Peyer's patch (tissue), 4 donors: ENCODE measurements around the gene AUTS2. TPM values are rescaled to one million over a fixed set of nuclear protein-coding genes. Genes with fewer than 3 reads are reported as not detected.

Source experiments
- DNase-seq, 3 donors: peaks; one replicate each; pipeline ENCODE4 v3.0.0-alpha.2; 2017 to 2019
- H3K27ac ChIP-seq, 4 donors: fragments of 200-600 bp; sonication (generic); one replicate each; pipeline ENCODE4 v1.5.1; 2016 to 2019
- H3K27me3 ChIP-seq, 2 donors: fragments of 200-600 bp; sonication (generic); one replicate each; pipeline ENCODE4 v1.5.1; 2019
- H3K36me3 ChIP-seq, 3 donors: fragments of 200-600 bp; sonication (generic); one replicate each; pipeline ENCODE4 v1.5.1; 2016 to 2019
- H3K4me1 ChIP-seq, 4 donors: fragments of 200-600 bp; sonication (generic); one replicate each; pipeline ENCODE4 v1.5.1; 2016 to 2019
- H3K4me3 ChIP-seq, 4 donors: fragments of 200-600 bp; sonication (generic); 1 replicate in 3 of 4; 2 replicates in 1 of 4; pipeline ENCODE4 v1.5.1; 2016 to 2019; ENCODE audit warnings: mild to moderate bottlenecking in 1 of 4
- H3K9me3 ChIP-seq, 4 donors: fragments of 200-600 bp; sonication (generic); one replicate each; pipeline ENCODE4 v1.5.1; 2016 to 2019; ENCODE audit warnings: mild to moderate bottlenecking in 1 of 4
- CTCF ChIP-seq, 6 experiments: fragments of 450-650 bp in 4 of 6; fragments of 200-600 bp in 2 of 6; sonication (generic) in 1 of 6; IDR thresholded peaks; one replicate each; pipeline ENCODE4 v1.5.1; 2017 to 2019; ENCODE audit warnings: antibody characterized with exemption in 6 of 6, mild to moderate bottlenecking in 3 of 6, moderate library complexity in 1 of 6
- POLR2A ChIP-seq, 2 donors: fragments of 450-650 bp; IDR thresholded peaks; one replicate each; pipeline ENCODE4 v1.5.1; 2017; ENCODE audit warnings: antibody characterized with exemption in 2 of 2, mild to moderate bottlenecking in 2 of 2, moderate library complexity in 2 of 2
- total RNA-seq, 4 donors: library from RNA; depleted of rRNA; stranded (reverse); fragments of >200 nt; gene quantifications; one replicate each; pipeline ENCODE4 v1.1.0, GENCODE V29; 2016

Gene AUTS2
- total RNA-seq, 4 donors from 2014 or later = 55.9 to 90.0 (median 72.6) TPM

DNA sequence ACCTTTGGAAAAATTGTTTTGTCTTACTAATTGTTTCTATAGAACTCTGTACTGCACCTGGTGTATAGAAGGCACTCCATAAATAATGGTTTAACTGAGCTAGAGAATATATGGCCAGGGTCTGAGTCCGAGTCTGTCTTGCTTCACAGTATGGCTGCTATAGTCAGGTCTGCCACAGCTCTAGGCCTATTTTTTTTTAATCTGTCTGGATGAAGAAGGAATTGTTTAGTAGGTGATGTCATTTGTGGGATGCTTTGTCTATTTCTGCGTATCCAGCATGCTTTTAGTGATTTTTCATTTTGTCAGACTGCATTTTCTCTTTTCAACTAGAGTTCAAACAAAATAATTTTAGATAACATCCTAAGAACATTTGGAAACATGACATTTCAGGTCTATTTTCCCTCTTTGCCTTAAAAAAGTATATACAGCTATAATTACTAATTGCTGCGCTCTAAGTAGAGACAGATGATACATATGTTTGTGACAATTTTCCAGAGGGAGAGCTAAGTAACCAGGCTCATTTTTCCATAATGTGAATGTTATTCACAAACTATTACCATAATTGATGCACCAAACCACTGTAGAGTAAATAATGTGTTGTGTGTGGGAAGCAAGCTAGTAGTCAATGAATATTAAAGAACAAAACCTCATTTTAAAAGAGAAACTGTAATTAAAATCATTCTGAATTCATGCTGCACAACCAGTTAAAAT lies 361.7 kb downstream of the AUTS2 start:
- peaks cover 0 to 9% (median 0%) of the 10 kb centered on the region in 4 donors for H3K4me1 ChIP-seq
- no peaks in the 10 kb centered on the region for H3K36me3 ChIP-seq
- TF ChIP-seq CTCF (IDR thresholded peaks at IDR 0.05) (no peak), POLR2A (IDR thresholded peaks at IDR 0.05) (no peak)
- H3K27ac ChIP-seq = no peak overlapping the region
- H3K9me3 ChIP-seq = no peaks in the 10 kb centered on the region
- H3K4me3 ChIP-seq = no peak overlapping the region
- no peaks in the 10 kb centered on the region for H3K27me3 ChIP-seq
- no peak for DNase-seq

GRCh38 chr7:69961436-69961835 lies 363.2 kb downstream of the AUTS2 start:
- Histone ChIP-seq H3K27me3 (no peaks in the 10 kb centered on the region), H3K4me1 (peaks cover 0 to 9% (median 0%) of the 10 kb centered on the region in 4 donors), H3K9me3 (no peaks in the 10 kb centered on the region), H3K36me3 (no peaks in the 10 kb centered on the region), H3K27ac (no peak overlapping the region), H3K4me3 (no peak overlapping the region)
- no peak for DNase-seq
- TF ChIP-seq POLR2A (IDR thresholded peaks at IDR 0.05) (no peak), CTCF (IDR thresholded peaks at IDR 0.05) (no peak)

GRCh38 chr7:69962186-69963065 lies 364.2 kb downstream of the AUTS2 start:
- DNase-seq = no peak
- Histone ChIP-seq H3K36me3 (no peaks in the 10 kb centered on the region), H3K27ac (no peak overlapping the region), H3K4me3 (no peak overlapping the region), H3K4me1 (peaks cover 0 to 9% (median 0%) of the 10 kb centered on the region in 4 donors), H3K9me3 (no peaks in the 10 kb centered on the region), H3K27me3 (no peaks in the 10 kb centered on the region)
- no peak for TF ChIP-seq CTCF (IDR thresholded peaks at IDR 0.05)
- TF ChIP-seq POLR2A (IDR thresholded peaks at IDR 0.05) = no peak

- no peak for DNase-seq
- Histone ChIP-seq H3K4me1 (peaks cover 0 to 9% (median 0%) of the 10 kb centered on the region in 4 donors), H3K27ac (no peak overlapping the region), H3K27me3 (no peaks in the 10 kb centered on the region), H3K4me3 (no peak overlapping the region), H3K36me3 (no peaks in the 10 kb centered on the region), H3K9me3 (no peaks in the 10 kb centered on the region)
- TF ChIP-seq CTCF (IDR thresholded peaks at IDR 0.05) = no peak
- no peak for TF ChIP-seq POLR2A (IDR thresholded peaks at IDR 0.05)
Measured at GRCh38 chr7:69963393-69963792, 365.1 kb downstream of the AUTS2 start.

DNA sequence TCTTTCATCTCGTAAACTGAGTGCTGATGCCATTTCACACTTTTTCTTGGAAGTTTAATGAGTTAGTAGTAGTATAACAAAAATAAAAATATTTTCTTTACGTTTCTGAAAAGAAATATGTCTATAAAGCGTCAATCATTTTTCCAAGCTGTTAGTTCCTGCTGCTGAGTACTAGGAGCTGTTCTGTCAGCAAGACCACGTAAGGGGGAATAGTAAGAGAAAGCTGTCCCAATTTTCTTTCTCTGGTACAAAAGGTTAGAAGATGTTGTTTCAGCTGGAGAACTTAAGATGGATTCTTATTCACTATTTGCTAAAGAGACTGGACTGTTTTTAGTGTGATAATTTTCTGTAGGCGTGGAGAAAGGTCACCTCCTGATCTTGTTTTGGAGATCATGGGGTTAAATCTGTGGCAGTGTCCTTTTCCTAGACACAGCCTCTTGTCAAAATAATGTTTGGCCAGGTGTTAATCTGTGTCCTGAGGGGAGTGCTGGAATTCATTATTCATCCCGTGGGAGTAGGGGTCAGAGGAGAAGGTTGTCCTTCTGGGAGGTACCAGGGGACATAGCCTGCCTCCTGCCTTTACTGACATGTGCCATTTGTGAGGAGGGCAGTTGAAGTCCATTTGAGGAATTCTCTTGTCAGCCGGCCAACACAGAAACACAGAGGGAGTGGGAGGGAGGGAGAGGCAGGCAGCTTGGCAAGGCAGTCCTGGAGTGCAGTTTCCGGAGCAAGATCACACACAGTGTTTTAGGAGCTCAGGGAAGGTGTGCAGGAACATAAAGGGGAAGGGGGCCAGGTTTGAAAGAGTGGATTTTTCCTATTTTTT lies 368.7 kb downstream of the AUTS2 start:
- Histone ChIP-seq H3K36me3 (no peaks in the 10 kb centered on the region), H3K4me1 (peaks cover 0 to 9% (median 0%) of the 10 kb centered on the region in 4 donors), H3K9me3 (no peaks in the 10 kb centered on the region), H3K27me3 (no peaks in the 10 kb centered on the region), H3K27ac (no peak overlapping the region), H3K4me3 (no peak overlapping the region)
- TF ChIP-seq CTCF (IDR thresholded peaks at IDR 0.05) = no peak
- TF ChIP-seq POLR2A (IDR thresholded peaks at IDR 0.05) = no peak
- no peak for DNase-seq
